ENCODE results near the gene CRAT. TPM values are rescaled to one million over a fixed set of nuclear protein-coding genes. Genes with fewer than 3 reads are reported as not detected.

CRAT gene
- total RNA-seq, result 28.7 TPM

DNA sequence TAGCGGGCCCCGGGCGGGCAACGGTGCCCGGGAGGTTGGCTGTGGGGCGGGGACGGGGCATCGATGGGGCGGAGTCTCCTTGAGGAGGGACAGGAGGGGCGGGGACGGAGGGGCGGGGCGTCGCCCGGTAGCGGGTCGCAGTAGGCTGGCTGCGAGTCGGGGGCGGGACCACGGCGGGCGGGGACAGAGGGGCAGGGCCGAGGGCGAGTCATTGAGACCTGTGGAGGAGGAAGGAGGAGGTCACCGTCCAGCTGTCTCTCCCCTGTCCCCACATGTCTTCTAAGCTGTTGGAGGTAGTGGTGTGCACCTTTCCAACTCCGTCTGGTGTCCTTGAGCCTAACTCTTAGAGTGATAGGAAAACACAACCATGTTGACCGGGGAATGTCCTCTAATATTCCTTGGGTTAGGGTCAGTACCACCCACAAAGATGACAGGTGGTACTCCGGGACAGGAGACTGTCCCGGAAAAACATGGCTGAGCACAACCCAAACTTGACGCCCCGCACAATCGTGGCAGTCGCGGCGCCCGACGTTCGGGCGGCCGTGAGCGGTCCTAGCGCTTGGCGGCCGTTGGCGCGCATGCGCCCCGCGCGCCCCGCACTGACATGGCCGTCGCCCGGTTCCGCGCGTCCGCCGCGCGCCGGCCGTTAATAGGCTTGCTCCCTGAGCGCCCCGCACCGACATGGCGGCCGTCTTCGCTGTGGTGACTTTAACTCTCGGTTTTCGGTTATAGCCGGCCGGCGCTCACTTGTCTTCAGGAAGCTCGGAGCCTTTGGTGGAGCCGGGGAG, at the start of gene CRAT, which contains the start of gene PTPA:
CRAT (minus strand) TSS at position 54 of the 788 bp plus-strand sequence. CDS start 284 bp downstream, outside the sequence.
PTPA (plus strand) TSS at position 676 of the 788 bp plus-strand sequence. CDS start 186 bp downstream, outside the sequence.
- DNase-seq, result peak; percentile 91

DNA sequence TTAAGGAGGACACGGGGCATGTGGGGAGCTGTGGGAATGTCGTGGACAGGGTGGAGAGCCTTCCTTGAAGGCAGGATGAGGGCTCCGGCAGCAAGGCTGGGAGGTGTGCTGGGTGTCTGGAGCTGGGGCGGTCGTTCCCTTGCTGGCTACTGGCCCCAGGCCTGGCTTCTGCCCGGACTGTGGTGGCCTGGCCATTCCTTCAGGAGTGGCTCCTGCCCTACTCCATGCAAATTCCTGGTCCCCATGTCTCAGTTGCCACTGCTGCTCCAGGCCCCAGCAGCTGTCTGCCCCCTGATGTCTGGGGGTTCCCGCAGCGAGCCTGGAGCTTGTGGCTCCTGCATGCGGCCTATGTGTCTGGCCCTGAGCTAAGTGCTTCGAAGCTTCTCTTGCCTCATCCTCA, 45.6 kb upstream of the CRAT start:
- no peak for DNase-seq

DNA sequence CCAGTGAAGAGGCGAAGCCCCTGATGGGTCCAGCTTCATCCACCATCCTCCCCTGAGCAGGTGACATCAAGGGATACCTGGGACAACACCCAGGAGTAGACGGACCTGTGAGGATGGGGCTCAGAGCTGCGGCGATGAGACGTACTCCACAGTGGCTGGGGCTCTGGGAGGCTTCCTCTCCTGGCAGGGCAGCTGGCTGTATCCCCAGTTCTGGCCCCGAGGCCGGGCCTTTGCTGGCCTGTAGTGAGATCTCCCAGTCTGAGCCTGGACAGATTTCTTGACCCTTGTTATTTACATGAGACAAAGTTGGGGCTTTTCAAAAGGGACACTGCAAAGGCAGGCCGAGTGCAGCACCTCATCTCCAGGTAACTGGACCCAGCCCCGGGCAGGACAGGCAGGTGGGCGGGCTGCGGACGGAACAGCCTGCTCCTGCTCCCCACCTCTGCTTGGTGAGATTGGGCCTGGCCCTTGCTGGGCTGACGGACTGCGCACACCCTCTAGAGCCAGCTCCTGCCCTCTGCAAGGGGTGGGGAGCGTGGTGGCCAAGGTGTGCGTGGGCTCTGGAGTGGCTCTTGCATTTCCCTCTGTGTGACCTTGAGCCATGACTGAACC, 44.4 kb upstream of the CRAT start:
- no peak for DNase-seq

DNA sequence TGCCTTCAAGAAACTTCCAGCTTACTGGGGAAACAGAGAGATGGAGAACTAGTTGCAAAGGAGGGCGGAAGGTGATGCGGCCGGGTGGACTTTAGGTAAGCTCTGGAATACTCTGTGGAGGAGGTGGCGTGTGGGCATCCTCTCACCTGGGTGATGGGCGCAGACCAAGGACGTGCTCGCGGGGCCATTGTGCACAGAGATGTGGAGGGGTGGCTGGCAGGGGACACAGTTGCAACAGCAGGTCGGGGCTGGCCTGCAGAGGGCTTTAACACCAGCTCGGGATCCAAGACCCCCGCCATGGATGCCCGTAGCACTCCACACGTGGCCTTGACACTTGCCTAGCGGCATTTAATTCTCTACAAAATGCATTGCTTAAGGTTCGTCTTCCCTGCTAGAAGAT, 40.9 kb upstream of the CRAT start:
- DNase-seq, result no peak

DNA sequence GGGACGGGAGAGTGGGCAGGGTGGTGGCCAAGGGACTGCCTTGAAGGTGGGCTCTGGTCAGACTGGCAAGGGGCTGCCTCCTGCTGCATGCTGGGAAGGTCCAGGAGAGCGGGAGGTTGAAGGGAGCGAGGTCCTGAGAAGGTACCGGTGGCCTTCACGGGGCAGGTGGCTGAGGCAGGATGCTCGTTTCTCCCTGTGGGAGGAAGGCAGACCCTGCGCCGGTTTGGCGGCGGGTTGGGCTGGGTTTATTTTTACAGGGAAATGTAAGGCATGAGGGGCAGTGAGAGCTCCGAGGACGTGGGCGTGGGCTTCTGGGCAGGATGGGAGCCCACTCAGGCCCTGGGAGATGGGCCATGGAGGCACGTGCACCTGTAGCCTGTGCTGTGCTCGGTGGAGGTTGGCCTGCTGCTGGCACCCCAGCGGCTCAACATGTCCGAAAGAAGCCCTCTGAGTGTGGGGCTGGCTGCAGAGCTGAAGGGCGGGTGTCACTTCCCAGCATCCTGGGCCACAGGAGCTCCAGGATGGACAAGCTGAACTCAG, 40.1 kb upstream of the CRAT start:
- DNase-seq, result no peak

DNA sequence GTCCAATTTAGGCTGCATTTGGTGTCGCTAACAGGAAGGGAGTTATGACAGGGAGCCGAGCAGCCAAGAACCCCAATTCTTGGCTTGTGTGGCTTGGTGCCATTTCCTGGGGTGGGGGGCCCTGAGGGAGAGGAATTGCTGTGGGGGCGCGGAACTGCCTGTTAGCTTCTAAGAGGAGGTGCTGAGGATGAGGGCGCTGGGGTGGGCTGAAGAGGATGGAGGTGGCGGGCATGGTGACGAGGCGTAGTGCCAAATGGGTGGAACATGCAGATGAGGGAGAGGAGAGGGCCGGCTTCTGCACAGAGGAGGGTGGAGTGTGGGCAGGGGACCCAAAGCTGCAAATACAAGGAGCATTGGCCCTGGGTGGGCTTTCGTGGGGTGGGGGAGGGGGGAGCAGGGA, 39.5 kb upstream of the CRAT start:
- DNase-seq, result no peak

DNA sequence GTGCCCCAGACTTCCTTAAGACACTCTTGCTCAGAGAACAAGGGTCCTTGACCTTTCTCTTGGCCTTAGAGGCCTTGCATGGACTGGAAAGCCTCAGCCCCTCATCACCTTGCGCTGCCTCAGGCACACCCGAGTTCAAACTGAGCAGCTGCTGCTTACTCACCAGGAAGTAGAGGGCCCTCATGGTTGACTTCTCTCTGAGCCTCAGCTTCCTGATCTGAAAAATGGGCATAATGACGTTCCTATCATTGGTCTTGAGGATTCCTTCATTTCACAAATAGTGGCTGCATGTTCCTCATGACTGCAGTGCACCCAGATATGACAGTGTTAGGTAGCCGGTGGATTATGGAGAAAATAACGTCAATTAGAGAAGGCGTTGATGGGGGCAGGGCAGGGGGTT, 38.8 kb upstream of the CRAT start:
- no peak for DNase-seq

DNA sequence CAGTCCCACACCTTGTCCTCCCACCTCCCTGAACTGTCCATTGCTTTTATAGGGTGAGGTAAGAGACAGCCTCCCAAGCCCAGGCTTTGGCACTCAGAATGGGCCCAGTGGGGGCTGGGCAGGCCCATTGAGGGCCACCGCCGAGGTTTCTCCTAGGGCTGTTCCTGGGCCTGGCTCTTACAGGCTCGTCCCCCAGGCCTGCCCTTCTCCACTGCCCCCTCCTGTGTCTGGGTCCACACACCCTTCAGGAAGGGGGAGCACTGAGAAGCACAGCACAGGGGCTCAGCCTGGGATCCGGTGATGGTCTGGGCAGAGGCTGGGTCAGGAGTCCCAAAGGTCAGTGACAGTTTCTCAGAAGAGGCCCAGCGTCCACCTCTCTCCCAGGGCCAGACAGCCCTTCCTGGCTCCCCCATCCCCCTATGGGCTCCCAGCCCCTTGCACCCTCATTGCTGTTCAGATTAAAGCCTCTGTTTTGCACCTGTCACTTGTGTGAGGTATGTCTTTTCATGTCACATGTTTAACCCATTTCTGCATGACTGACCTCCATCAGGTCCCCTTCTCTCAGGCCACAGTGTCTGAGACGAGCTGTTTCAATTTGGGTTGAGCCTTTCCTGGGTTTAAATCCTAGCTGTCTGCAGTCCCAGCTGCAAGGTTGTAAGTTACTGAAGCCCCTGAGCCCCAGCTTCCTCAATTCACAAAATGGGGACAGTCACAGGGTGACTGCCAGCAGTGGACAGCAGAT, 38.0 kb upstream of the CRAT start:
- no peak for DNase-seq

DNA sequence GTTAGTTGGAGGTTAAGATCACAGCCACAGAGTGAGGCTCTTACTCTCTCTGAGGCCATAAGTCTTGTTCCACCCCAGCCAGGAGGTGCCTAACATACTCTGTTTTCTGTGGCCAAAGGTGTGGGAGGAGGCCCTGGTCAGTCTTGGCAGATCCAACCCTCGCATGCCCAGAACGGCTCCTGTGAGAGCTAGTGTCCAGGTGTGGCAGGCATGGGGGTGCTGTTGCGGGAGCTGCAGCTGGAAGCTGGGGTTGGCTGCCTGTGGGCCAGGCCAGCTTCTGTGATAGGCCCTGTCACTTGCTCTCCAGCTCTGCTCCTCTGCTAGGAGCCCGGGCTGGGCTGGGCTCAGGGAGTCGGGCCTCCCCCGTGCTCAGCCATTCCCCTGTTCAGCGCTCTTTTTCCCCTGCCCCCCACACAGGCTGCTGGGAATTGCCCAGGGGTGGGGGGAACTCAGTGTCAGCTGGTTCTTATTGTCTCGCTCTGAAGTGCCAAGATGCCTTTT, 35.9 kb upstream of the CRAT start:
- DNase-seq, result peak; percentile 92

DNA sequence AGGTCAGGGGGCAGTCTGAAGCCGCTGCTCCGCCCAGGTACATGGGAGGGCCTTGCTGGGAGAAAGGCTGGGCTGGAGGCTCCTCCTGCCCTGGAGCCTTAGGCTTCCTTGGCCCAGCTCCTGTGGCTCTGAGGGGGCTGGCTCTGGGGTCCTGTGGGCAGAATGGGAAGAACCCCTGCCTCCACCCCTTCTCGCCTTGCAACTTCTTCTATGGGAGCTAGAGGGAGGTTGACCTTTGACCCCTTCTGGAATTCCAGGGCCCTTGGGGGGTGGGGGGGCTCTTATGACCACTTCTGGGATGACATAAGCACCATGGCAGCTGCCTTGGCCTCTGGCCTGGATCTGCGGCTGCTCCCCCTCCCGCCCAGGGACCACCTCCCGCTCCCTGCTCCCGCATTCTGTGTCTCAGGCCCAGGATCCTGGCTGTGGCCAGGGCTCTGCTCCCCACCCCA, 35.3 kb upstream of the CRAT start:
- DNase-seq, result peak; percentile 79

DNA sequence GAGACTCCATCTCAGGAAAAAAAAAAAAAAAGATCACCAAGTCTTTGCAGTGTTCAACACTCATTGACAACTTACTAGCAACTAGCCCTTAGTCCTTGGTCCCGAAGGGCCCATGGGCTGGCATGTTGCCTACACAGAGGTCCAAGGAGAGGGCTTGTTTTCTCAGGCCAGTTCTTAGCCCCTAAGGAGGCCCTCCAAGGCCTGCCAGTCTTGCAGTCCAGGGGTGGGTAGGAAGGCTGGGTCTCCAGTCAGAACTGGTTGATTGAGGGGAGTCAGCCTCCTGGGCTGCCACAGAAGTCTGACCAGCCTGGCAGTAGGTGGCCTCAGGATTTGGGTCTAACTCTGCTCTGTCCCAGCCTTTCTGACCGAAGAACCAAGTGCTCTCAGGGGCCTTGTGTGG, 34.7 kb upstream of the CRAT start:
- no peak for DNase-seq

DNA sequence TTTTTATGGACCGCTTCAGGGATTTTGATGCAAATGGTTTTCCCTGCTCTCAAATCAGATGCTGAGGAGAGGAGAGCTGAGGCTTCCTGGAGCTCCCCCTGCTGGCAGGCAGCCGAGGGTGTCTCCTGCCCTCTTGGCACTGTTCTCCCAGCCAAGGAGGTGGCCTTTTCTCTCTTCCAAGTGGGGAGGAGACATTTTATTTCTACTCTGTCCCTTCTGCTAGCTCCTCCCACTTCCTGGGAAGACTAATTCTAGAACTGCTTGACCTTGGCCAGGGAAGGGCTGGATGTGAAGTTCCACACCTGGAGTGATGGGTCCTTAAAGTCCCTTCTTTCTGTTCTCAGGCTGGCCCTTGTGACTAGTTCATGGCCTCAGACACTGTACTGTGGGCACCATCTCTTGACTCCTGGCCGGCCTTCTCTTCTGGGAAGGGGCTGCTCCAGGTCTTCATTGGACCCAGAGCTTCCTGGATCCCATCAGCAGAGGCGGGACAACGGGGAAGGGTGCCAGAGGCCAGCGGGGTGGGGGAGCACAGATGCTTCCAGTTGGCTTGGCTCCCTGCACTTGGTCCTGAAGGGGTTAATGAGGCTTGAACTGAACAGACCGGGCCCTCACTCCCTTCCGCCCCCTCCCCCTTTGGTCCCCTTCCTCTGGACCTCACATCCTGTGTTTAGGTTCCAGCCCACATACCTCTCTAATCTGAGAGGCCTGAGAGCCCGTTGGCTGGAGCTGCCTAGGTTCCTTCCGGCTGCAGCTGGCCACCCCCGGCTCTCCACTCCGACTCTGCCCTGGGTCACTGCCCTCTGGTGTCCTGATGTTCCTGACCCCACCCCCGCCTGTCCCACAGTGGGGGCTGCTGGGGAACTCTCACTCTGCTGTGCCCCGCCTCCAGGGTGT, 32.7 kb upstream of the CRAT start:
- DNase-seq, result peak; percentile 83

DNA sequence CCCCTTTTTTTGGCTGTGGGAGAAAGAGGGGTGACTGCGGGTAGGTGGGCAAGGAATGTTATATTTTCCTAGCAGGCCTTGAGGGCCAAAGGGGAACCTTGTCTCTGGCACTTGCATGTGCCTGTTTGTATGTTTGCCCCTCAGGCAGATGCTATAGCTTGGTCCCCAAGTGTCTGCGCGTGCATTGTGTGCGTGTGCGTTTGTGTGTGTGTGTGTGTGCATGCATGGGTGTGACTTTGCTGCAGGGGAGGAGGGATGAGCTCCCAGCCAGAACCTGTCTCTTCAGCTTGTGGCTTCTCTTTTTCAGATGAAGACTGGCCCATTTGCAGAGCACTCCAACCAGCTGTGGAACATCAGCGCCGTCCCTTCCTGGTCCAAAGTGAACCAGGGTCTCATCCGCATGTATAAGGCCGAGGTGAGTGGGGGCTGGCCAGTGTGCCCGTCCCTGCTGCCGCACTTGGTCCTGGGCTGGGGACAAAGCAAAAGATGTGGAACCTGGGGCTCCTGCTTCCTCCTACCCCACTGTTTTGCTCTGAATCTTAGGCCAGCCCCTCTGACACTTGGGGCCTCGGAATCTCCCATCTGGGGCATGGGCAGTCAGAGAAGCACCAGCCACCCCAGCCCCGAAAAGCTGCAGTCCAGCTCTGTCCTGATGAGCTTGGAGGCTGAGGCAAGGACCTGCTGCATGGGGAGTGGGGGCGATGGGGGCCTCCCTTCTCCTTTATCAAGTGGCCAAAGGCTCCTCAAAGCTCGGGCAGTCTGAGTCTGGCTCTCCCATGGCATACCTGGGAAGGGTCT, 31.7 kb upstream of the CRAT start:
- DNase-seq, result no peak

DNA sequence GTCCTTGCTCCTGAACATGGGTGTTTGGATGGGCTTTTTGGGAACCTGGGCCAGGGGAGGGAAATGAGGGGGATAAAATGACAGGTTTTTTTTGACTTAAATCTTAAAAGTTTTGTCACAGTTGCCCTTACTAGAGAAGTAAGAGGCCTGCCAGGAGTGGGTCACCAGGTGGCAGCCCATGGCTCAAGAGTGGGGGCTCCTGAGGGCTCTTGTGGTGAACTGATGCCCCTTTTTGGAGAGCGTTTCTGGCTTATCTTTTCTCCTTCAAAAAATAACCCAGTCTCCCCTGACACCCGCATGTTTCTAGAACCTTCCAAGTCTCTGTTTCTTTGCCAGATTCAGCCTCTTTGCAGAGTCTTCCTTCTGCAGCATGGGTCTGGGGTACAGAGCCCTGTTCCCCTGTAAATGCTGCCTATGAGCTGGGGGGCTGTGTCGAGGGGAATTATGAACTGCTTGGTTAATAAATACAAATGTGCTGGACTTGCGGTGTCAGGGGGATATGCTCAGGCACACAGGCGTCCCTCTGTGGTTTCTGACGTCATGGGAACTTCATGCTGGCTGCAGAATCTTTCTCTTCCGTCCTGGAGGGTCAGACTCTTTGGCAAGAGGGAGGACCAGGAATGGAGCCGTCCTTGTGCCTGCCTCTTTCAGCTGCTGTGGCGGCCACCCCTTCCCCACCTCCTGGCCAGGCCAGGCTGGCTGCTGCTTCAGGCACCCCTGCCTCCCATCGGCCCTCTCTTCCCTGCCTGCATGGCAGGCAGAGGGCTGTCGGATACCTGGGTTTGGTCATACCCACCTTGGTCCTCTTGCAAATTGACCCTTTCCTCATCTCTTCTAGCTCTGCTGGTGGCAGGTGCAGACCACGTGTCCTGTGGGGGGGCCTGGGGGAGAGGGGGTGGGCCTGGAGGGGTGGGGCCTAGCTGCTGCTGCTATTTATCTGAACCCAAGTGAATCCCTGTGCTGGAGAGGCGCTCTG, 30.8 kb upstream of the CRAT start:
- DNase-seq, result peak; percentile 87

DNA sequence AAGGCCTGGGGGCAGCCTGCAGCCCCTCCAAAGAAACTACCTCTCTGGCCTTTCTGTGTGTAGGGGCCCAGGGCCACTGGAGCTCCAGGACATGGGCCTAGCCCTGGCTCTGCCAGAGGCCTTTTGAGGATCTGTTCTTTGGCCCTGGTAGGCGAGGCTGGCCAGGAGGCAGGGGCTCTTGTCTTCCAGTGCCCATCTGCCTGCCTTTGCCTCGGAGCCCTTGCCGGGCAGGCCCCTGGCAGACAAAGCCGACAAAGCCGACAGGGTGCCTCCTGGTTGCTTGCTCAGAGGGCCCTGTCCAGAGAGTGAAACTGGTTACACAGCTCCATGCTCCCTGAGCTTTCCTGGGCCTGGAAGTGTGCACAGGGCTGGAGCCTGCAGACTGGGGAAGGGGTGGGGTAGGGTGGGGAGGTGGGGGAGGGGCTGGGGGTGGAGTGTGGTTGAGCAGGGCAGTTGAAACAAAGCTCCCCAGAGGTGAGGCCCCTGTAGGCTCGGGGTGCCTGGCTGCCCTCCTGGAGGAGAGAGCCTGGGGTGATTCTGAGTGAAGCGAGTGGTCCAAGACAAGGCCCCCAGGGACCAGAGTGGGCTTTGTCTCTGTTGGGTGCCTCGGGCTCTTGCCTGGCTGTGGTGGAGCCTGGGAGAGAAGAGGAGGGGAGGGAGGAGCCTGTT, 29.9 kb upstream of the CRAT start:
- DNase-seq, result no peak

DNA sequence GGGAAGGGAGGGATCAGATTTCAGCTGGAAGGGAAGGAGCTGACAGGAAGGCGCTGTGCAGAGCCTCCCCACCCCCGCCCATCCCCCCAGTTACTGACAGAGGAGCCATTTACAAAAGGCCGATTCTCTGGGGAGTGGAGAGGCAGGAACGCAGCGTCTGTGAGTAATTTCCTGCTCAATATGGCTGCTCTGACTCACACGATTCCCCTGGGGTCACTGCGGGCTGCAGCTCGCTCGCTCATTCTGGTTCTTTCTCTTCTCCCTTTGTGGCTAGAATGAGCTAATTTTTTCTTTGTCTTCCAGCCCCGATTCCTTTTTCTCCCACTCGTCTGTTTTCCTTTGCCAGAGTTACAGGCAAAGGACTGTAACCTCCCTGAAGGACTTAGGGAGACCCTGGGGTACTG, 29.4 kb upstream of the CRAT start:
- DNase-seq, result peak; percentile 100

DNA sequence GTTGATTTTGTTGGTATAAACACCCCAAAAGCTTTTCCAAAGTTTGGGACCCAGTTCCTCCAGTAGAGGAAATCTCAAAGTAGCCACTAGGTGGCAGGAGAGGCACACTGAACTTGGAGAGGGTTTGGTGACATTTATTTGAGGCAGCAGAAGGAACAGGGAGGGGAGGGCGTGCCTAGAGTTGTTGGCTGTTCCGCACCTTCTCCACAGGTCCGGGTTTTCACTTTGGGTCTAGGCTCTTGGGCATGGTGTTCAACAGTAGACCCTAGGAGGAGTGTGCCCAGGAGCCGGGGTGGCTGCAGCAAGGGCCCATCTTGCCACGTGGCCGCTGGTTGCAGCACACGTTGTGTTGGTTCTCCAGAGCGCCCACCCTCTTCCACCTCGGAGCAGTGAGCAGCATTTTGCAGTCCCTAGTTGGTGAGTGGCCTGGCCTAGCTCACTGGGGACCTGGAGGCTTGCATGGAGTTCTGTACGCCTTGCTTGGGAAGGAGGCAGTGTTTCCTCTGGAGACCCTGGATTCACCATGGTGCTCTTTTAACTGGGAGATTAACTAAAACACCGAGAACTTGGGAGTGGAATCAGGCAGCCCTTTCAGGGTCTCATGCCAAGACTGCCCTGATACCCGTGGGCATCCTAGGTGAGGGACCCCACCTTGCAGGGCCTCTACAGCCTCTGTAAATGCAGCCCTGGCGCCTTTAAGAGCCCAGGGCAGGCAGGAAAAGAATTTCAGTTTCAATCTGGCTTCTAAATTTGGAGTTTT, 28.8 kb upstream of the CRAT start:
- DNase-seq, result peak; percentile 90
